Measurements from ENCODE around the gene KCNMB2. TPM values are rescaled to one million over a fixed set of nuclear protein-coding genes. Genes with fewer than 3 reads are reported as not detected.

KCNMB2 gene
- total RNA-seq, 1 experiment from 2014 or later, result not detected

- no peak overlapping the region for H3K27ac Mint-ChIP-seq
- ChIA-PET CTCF (no interaction called here), POLR2A (no interaction called here)
- H3K36me3 Mint-ChIP-seq, result no peaks in the 10 kb centered on the region
- DNase-seq (ENCODE audit: low spot score), result no peak
- peaks cover 24% of the 10 kb centered on the region for H3K4me1 Mint-ChIP-seq
- no peak overlapping the region for H3K4me3 Mint-ChIP-seq
- H3K27me3 Mint-ChIP-seq (ENCODE audit: low read depth), result no peaks in the 10 kb centered on the region
- ATAC-seq, result no peak
- H3K9me3 Mint-ChIP-seq, result no peaks in the 10 kb centered on the region
- TF ChIP-seq GABPB1 (CRISPR knock-in tag; IDR thresholded peaks at IDR 0.05), result no peak
- no peak for TF ChIP-seq FOXP4 (CRISPR knock-in tag; IDR thresholded peaks at IDR 0.05)
Measured at GRCh38 chr3:178822722-178823121, 286.5 kb downstream of the KCNMB2 start.

- Mint-ChIP-seq H3K9me3 (no peaks in the 10 kb centered on the region), H3K36me3 (no peaks in the 10 kb centered on the region), H3K4me3 (no peak overlapping the region), H3K27ac (no peak overlapping the region), H3K27me3 (ENCODE audit: low read depth) (no peaks in the 10 kb centered on the region), H3K4me1 (peaks cover 28% of the 10 kb centered on the region)
- ChIA-PET CTCF (no interaction called here), POLR2A (no interaction called here)
- DNase-seq (ENCODE audit: low spot score) (no peak), ATAC-seq (no peak)
- no peak for TF ChIP-seq ZNF219 (CRISPR knock-in tag; IDR thresholded peaks at IDR 0.05; ENCODE audit: borderline replicate concordance)
- no peak for TF ChIP-seq HMGA2 (CRISPR knock-in tag; IDR thresholded peaks at IDR 0.05)
- TF ChIP-seq ERG (CRISPR knock-in tag; IDR thresholded peaks at IDR 0.05), result no peak
- TF ChIP-seq E2F4 (CRISPR knock-in tag; IDR thresholded peaks at IDR 0.05; ENCODE audit: borderline replicate concordance, low read depth), result no peak
- TF ChIP-seq JAZF1 (CRISPR knock-in tag; IDR thresholded peaks at IDR 0.05), result no peak
- TF ChIP-seq OVOL2 (CRISPR knock-in tag; IDR thresholded peaks at IDR 0.05; ENCODE audit: borderline replicate concordance), result no peak
- TF ChIP-seq FOXP1 (CRISPR knock-in tag; IDR thresholded peaks at IDR 0.05; ENCODE audit: borderline replicate concordance), result no peak
- no peak for TF ChIP-seq TP53 (CRISPR knock-in tag; IDR thresholded peaks at IDR 0.05)
- no peak for TF ChIP-seq KAT7 (CRISPR knock-in tag; IDR thresholded peaks at IDR 0.05; ENCODE audit: borderline replicate concordance)
- TF ChIP-seq HMGXB4 (CRISPR knock-in tag; IDR thresholded peaks at IDR 0.05), result no peak
- TF ChIP-seq ZNF281 (CRISPR knock-in tag; IDR thresholded peaks at IDR 0.05), result no peak
- no peak for TF ChIP-seq TCF7 (CRISPR knock-in tag; IDR thresholded peaks at IDR 0.05; ENCODE audit: low read depth)
- TF ChIP-seq ZNF232 (CRISPR knock-in tag; IDR thresholded peaks at IDR 0.05), result no peak
- no peak for TF ChIP-seq USF1 (CRISPR knock-in tag; IDR thresholded peaks at IDR 0.05)
- TF ChIP-seq PRDM15 (CRISPR knock-in tag; IDR thresholded peaks at IDR 0.05), result no peak
- TF ChIP-seq ZMAT4 (CRISPR knock-in tag; IDR thresholded peaks at IDR 0.05), result no peak
Measured at GRCh38 chr3:178823150-178823549, 286.9 kb downstream of the KCNMB2 start.
